NCI-H2107 treated with DMSO at 0.1 percent for 48 hours (cell line): ENCODE data around the gene NRARP.

Source experiments
- DNase-seq: peaks from one replicate; lab custom pipeline; 2025; ENCODE audit not compliant: unreplicated experiment; lab: John Stamatoyannopoulos, UW

Gene NRARP

GRCh38 chr9:137323531-137324331 lies 21.7 kb upstream of the NRARP start:
- DNase-seq, result no peak

DNA sequence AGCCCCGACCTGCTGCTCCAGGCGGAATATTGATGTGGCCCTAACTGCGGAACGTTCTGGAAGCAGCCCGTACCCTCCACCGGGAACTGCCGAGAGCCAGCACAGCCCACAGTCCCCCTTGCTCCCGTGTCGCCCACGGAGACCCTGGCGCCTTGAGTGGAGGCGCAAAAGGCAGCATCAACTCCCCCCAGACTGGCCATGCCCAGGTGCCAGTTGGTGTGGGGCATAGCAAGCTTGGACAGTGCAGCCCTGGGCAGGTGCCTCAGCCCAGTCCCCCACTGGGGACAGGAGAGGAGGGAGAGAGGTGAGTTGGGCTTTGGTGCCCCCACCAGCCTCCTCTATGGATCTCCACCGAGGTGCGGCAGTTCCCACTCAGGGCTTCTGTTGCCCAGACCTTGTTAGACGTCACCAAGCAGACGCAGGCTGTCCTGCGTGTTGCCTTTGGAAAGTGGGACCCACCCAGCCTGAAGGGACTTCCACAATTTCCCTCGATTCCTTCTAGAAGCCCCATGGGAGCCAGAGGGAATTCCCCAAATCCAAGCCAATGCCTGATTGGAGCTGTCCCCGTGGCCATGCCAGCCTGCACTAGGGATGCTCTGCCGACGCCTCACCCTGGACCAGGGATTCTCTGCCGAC lies 19.8 kb upstream of the NRARP start:
- no peak for DNase-seq

GRCh38 chr9:137320555-137321384 lies 18.7 kb upstream of the NRARP start:
- DNase-seq, result no peak

DNA sequence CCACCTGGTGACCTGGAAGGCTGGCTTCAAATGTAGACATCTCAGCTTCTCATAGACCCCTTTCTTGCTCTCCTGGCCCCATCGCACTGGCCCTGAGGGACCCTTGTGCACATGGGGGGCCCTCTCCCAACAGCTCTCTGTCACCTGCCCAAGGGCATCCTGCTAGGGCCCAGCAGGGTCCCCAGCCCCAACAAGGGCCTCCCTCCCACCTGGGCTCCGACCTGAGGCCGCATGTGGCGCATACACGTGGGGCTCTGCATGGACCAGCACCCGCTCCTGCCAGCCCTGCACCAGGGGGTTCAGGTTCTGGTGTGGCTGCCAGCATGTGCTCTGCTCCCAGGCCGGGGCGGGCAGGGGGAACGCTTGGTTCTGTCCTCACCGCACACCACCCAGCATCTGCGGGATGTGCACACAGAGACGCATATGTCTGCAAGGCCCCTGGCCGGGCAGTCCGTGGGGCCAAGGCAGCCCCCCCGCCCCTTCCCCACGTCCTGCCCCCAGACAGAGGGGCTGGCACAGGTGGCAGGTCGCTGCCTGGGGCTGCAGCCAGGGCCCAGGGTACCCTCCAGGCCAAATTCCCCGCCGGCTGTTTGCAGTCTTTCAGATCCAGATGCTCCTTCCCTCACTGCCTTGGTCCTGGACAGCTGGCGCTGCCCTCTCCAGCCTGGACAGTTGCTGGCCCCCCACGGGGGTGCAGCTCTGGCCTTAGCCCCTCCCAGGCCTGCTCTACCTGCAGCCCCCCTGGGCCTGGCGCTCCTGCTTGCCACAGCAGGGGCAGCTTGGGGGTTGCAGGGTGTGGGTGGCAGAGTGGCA lies 17.9 kb upstream of the NRARP start:
- no peak for DNase-seq

- DNase-seq, result no peak
Measured at GRCh38 chr9:137319011-137319738, 17.1 kb upstream of the NRARP start.

DNA sequence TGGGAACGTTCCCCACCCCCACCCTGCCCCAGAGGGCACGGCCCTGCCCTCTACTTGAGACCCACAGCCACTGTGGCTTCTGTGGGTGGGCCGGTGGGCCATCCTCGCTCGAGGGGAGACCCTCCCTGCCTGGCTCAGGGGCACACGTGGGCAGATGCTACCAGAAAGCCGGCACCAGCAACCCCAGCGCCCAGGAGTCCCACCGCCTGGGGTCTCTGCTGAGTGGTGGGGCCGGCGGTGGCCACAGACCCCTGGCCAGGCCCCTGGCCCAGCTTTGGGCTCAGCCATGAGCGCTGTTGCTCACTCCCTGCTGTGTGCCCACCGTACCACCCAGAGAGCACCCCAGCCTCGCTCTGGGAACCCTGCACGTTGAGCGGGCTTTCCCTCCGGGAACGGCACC lies 16.5 kb upstream of the NRARP start:
- DNase-seq, result no peak

DNA sequence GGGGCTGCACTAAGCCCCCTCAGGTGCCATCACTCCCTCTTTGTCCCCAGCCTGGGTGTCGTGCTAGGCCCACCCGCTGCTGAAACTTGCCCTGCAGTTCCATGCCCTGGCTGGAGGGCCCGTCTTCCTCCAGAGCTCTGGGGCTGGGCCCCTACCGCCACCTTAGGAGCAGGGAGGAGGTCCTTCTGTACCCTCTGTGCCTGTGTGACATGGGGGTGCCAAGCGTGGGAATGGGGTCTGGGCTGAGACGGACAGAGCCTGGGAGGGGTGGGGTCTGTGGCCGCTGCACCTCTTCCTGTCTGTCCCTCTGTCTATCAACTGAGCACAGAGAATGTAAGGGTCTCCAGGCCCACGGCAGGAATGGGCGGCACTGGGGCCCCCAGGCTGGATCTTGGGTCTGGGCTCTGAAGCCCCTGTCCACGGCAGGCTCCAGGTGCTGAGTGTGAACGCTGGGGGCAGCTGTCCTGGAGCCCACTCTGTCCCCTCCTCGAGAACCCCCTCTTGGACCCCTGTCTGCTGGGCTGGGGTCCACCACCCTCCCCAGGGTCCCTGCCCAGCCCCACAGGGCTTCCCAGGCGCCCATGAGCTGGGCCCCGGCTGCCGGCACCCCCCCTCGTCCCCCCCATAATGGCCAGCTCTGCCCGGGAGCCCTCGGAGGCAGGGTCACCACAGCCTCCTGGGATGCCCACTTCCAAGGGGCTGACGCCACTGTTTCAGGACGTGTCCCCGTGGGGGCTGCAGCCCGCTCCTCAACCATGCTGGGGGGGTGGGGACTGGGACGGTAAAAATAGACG lies 15.8 kb upstream of the NRARP start:
- DNase-seq, result no peak

- DNase-seq, result no peak
Measured at GRCh38 chr9:137317021-137317717, 15.1 kb upstream of the NRARP start.

- DNase-seq, result no peak
Measured at GRCh38 chr9:137316012-137316981, 14.2 kb upstream of the NRARP start.

- DNase-seq, result no peak
Measured at GRCh38 chr9:137315581-137316011, 13.5 kb upstream of the NRARP start.

- no peak for DNase-seq
Measured at GRCh38 chr9:137314561-137315560, 12.8 kb upstream of the NRARP start.

- no peak for DNase-seq
Measured at GRCh38 chr9:137313956-137314560, 12.0 kb upstream of the NRARP start.

GRCh38 chr9:137313326-137313936 lies 11.4 kb upstream of the NRARP start:
- DNase-seq, result no peak

DNA sequence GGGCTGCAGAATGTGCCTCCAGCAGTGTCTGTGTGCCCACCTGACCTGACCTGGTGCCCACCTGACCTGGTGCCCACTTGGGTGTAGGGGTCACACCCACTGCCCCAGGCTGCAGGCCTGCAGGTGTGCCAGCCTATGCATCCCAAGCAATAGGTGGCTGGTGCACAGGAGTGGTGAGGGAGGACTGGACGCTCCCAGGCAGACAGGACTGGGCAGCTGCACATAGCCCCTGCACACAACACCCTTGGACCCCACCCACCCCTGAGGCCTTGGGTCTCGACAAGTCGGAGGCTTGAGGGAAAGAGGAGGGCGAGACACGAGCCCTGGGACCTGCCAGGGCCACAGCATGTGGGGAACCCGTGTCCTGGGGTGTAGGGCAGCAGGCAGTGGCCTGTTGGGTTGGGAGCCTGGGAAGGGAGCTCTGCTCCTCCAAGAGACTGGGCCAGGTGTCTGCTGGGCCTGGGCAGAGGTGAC lies 10.8 kb upstream of the NRARP start:
- DNase-seq, result no peak
